H9 (cell line): ENCODE data around the gene RRAD. TPM values are rescaled to one million over a fixed set of nuclear protein-coding genes. Genes with fewer than 3 reads are reported as not detected.

Source experiments
- DNase-seq: peaks from one replicate; pipeline ENCODE4 v3.0.0-alpha.2; 2017
- H2AFZ ChIP-seq: one replicate; pipeline ENCODE4 v1.6.1; 2013; ENCODE audit warnings: mild to moderate bottlenecking, low read length, control low read depth, moderate library complexity
- H2AK5ac ChIP-seq: 2 replicates; pipeline ENCODE4 v1.6.1; 2013; ENCODE audit warnings: low read length, control low read depth, mixed read lengths; ENCODE audit not compliant: insufficient read length
- H2BK120ac ChIP-seq: one replicate; pipeline ENCODE4 v1.6.1; 2013; ENCODE audit warnings: low read depth, mild to moderate bottlenecking, low read length, control low read depth, inconsistent platforms; ENCODE audit not compliant: poor library complexity, severe bottlenecking
- H2BK12ac ChIP-seq: 2 replicates; pipeline ENCODE4 v1.6.1; 2013; ENCODE audit warnings: low read length, control low read depth, mixed read lengths, low read depth; ENCODE audit not compliant: insufficient read length
- H2BK15ac ChIP-seq: 2 replicates; pipeline ENCODE4 v1.6.1; 2013; ENCODE audit warnings: low read depth, low read length, control low read depth
- H2BK20ac ChIP-seq: one replicate; pipeline ENCODE4 v1.6.1; 2013; ENCODE audit warnings: low read depth, mild to moderate bottlenecking, low read length, control low read depth, inconsistent platforms; ENCODE audit not compliant: poor library complexity, severe bottlenecking
- H2BK5ac ChIP-seq: 2 replicates; pipeline ENCODE4 v1.6.1; 2013; ENCODE audit warnings: low read length, control low read depth, mixed read lengths; ENCODE audit not compliant: insufficient read length
- H3K14ac ChIP-seq: 2 replicates; pipeline ENCODE4 v1.6.1; 2013; ENCODE audit warnings: low read length, control low read depth; ENCODE audit not compliant: insufficient read depth
- H3K18ac ChIP-seq: 2 replicates; pipeline ENCODE4 v1.6.1; 2013; ENCODE audit warnings: low read depth, mild to moderate bottlenecking, mixed read lengths, low read length, control low read depth; ENCODE audit not compliant: insufficient read length
- H3K23ac ChIP-seq: 2 replicates; pipeline ENCODE4 v1.6.1; 2013; ENCODE audit warnings: low read length, control low read depth, mixed read lengths, low read depth; ENCODE audit not compliant: insufficient read length
- H3K23me2 ChIP-seq: 2 replicates; pipeline ENCODE4 v1.6.1; 2013; ENCODE audit warnings: low read depth, mild to moderate bottlenecking, mixed read lengths, low read length, control low read depth; ENCODE audit not compliant: insufficient read length, poor library complexity, severe bottlenecking
- H3K27ac ChIP-seq: 2 replicates; pipeline ENCODE4 v1.5.1; 2013; ENCODE audit warnings: low read length, control low read depth, mixed read lengths, low read depth; ENCODE audit not compliant: insufficient read length
- H3K27me3 ChIP-seq: 2 replicates; pipeline ENCODE4 v1.6.1; 2013; ENCODE audit warnings: low read length, control low read depth, inconsistent platforms; ENCODE audit not compliant: insufficient read depth
- H3K4ac ChIP-seq: 2 replicates; pipeline ENCODE4 v1.6.1; 2013; ENCODE audit warnings: low read depth, mild to moderate bottlenecking, control low read depth, inconsistent platforms, low read length, moderate library complexity
- H3K4me1 ChIP-seq: 2 replicates; pipeline ENCODE4 v1.6.1; 2013; ENCODE audit warnings: low read length, control low read depth, inconsistent platforms; ENCODE audit not compliant: insufficient read depth
- H3K4me2 ChIP-seq: 2 replicates; pipeline ENCODE4 v1.6.1; 2013; ENCODE audit warnings: low read length, control low read depth, mixed read lengths; ENCODE audit not compliant: insufficient read length, insufficient read depth
- H3K56ac ChIP-seq: 2 replicates; pipeline ENCODE4 v1.6.1; 2013; ENCODE audit warnings: low read depth, mild to moderate bottlenecking, mixed read lengths, low read length, control low read depth; ENCODE audit not compliant: insufficient read length
- H3K79me1 ChIP-seq: 2 replicates; pipeline ENCODE4 v1.6.1; 2013; ENCODE audit warnings: low read depth, mild to moderate bottlenecking, moderate library complexity, low read length, control low read depth, inconsistent platforms; ENCODE audit not compliant: insufficient read depth, poor library complexity, severe bottlenecking
- H3K79me2 ChIP-seq: 2 replicates; pipeline ENCODE4 v1.6.1; 2013; ENCODE audit warnings: low read length, control low read depth, inconsistent platforms; ENCODE audit not compliant: insufficient read depth
- H3K9ac ChIP-seq: 2 replicates; pipeline ENCODE4 v1.6.1; 2013; ENCODE audit warnings: low read length, control low read depth, mixed read lengths; ENCODE audit not compliant: insufficient read length; ENCODE audit errors: extremely low read depth
- H3K9me3 ChIP-seq: one replicate; pipeline ENCODE4 v1.6.1; 2013; ENCODE audit warnings: low read depth, low read length, inconsistent platforms; ENCODE audit not compliant: control insufficient read depth
- H3T11ph ChIP-seq: one replicate; pipeline ENCODE4 v1.6.1; 2013; ENCODE audit warnings: mild to moderate bottlenecking, low read length, control low read depth, inconsistent platforms
- H4K20me1 ChIP-seq: one replicate; pipeline ENCODE4 v1.6.1; 2013; ENCODE audit not compliant: control insufficient read depth, insufficient read length, insufficient read depth
- H4K5ac ChIP-seq: 2 replicates; pipeline ENCODE4 v1.6.1; 2013; ENCODE audit warnings: low read depth, mild to moderate bottlenecking, mixed read lengths, low read length, control low read depth; ENCODE audit not compliant: insufficient read length
- H4K8ac ChIP-seq: replicated peaks from 2 replicates; pipeline ENCODE4 v1.6.1; 2013; ENCODE audit warnings: low read length, control low read depth, mixed read lengths, low read depth; ENCODE audit not compliant: insufficient read length
- H4K91ac ChIP-seq: 2 replicates; pipeline ENCODE4 v1.6.1; 2013; ENCODE audit warnings: low read depth, mild to moderate bottlenecking, moderate library complexity, mixed read lengths, low read length, control low read depth; ENCODE audit not compliant: insufficient read length
- H3K27ac Mint-ChIP-seq, 3 experiments: 2 replicates in 2 of 3; 3 replicates in 1 of 3; pipeline ENCODE4 v1.8.0; 2020 to 2021; ENCODE audit warnings: mixed read lengths in 3 of 3, mild to moderate bottlenecking in 1 of 3, moderate library complexity in 1 of 3
- H3K27me3 Mint-ChIP-seq: 2 replicates; pipeline ENCODE4 v1.8.0; 2021; ENCODE audit warnings: low read depth, mild to moderate bottlenecking, moderate library complexity, mixed read lengths
- H3K36me3 Mint-ChIP-seq, 3 experiments: 2 replicates in 2 of 3; 3 replicates in 1 of 3; pipeline ENCODE4 v1.8.0; 2020 to 2021; ENCODE audit warnings: low read depth in 3 of 3, mixed read lengths in 3 of 3; ENCODE audit not compliant: insufficient read depth in 1 of 3
- H3K4me1 Mint-ChIP-seq, 2 experiments: 2 replicates each; pipeline ENCODE4 v1.8.0; 2020; ENCODE audit warnings: mixed read lengths in 2 of 2
- H3K4me3 Mint-ChIP-seq, 2 experiments: 2 replicates in 1 of 2; 3 replicates in 1 of 2; pipeline ENCODE4 v1.8.0; 2020 to 2021; ENCODE audit warnings: mild to moderate bottlenecking in 2 of 2, mixed read lengths in 2 of 2, moderate library complexity in 1 of 2
- H3K9me3 Mint-ChIP-seq, 2 experiments: 2 replicates in 1 of 2; 3 replicates in 1 of 2; pipeline ENCODE4 v1.8.0; 2020; ENCODE audit warnings: mild to moderate bottlenecking in 2 of 2, mixed read lengths in 2 of 2, moderate library complexity in 1 of 2
- CTCF ChIP-seq: fragments of 200-600 bp; sonication (generic); conservative IDR thresholded peaks from 3 replicates; pipeline ENCODE4 v1.8.0; 2021; ENCODE audit warnings: antibody characterized with exemption, mild to moderate bottlenecking
- WGBS: extraction: QIAGEN DNeasy Blood & Tissue Kit; methylation state at CpG from one replicate; pipeline ENCODE4 v1.1.7; 2013; ENCODE audit warnings: missing lambda C conversion rate, low lambda C conversion rate, mixed read lengths; ENCODE audit not compliant: insufficient read length; ENCODE audit errors: extremely low coverage; 5-methylcytosine and 5-hydroxymethylcytosine counted together
- total RNA-seq: library from RNA; stranded (reverse); gene quantifications from 2 replicates; pipeline ENCODE4 v1.2.1, GENCODE V29; 2021

The RRAD gene
- total RNA-seq, 1 experiment from 2014 or later: 0.72 TPM

GRCh38 chr16:66923866-66924265 lies 1.5 kb downstream of the RRAD start:
- H3K27ac ChIP-seq: no peak overlapping the region
- H3K27ac Mint-ChIP-seq: no peak overlapping the region

More at GRCh38 chr16:66923866-66924265, 1.5 kb downstream of the RRAD start:
- H3K36me3 Mint-ChIP-seq: no peaks in the 10 kb centered on the region
- H2BK5ac ChIP-seq: no peak overlapping the region
- no peak overlapping the region for H4K91ac ChIP-seq
- no peak overlapping the region; a peak in 2 of 5 replicates for H3K4me3 Mint-ChIP-seq
- H3K23me2 ChIP-seq: peaks cover 5% of the 10 kb centered on the region
- H3K14ac ChIP-seq: no peak overlapping the region
- H3K4ac ChIP-seq: no peak overlapping the region
- H4K20me1 ChIP-seq: no peaks in the 10 kb centered on the region
- H3K27me3 Mint-ChIP-seq: peaks cover 78% of the 10 kb centered on the region
- no peaks in the 10 kb centered on the region for H3K79me2 ChIP-seq
- DNase-seq: no peak
- no peak overlapping the region for H3K9ac ChIP-seq
- no peaks in the 10 kb centered on the region; a peak in 1 of 5 replicates for H3K9me3 Mint-ChIP-seq
- H3K4me2 ChIP-seq: no peak overlapping the region
- no peak overlapping the region for H2BK20ac ChIP-seq
- H2AFZ ChIP-seq: no peak overlapping the region
- H3K27me3 ChIP-seq: peaks cover 15% of the 10 kb centered on the region; the same call in 1 of the 2 replicates
- no peaks in the 10 kb centered on the region for H3K79me1 ChIP-seq
- no peak overlapping the region for H2BK15ac ChIP-seq
- no peaks in the 10 kb centered on the region for H3K9me3 ChIP-seq
- no peak overlapping the region for H4K5ac ChIP-seq
- H3K56ac ChIP-seq: no peak overlapping the region
- no peak overlapping the region for H2BK12ac ChIP-seq
- H3T11ph ChIP-seq: no peak overlapping the region
- H2AK5ac ChIP-seq: no peak overlapping the region
- H2BK120ac ChIP-seq: no peak overlapping the region
- peaks cover 13 to 15% of the 10 kb centered on the region in 2 experiments for H3K4me1 Mint-ChIP-seq
- WGBS: no CpG with 5 or more reads among the region's 3 CpGs
- H3K23ac ChIP-seq: no peak overlapping the region
- no peak for TF ChIP-seq CTCF
- H3K4me1 ChIP-seq: no peaks in the 10 kb centered on the region
- H4K8ac ChIP-seq: no peak overlapping the region
- no peak overlapping the region for H3K18ac ChIP-seq
